GM12891 (cell line): ENCODE results near the gene TSPAN4.

Experiments used
- POLR2A ChIP-seq: IDR thresholded peaks from 2 replicates; pipeline ENCODE4 v1.6.1; 2011; ENCODE audit warnings: low read depth, low read length, control low read depth
- POU2F2 ChIP-seq: IDR thresholded peaks from 2 replicates; pipeline ENCODE4 v1.6.1; 2011; ENCODE audit warnings: low read depth, mild to moderate bottlenecking, control low read depth, low read length, moderate library complexity
- TAF1 ChIP-seq: IDR thresholded peaks from 2 replicates; pipeline ENCODE4 v1.6.1; 2011; ENCODE audit warnings: low read depth, low read length, control low read depth

DNA sequence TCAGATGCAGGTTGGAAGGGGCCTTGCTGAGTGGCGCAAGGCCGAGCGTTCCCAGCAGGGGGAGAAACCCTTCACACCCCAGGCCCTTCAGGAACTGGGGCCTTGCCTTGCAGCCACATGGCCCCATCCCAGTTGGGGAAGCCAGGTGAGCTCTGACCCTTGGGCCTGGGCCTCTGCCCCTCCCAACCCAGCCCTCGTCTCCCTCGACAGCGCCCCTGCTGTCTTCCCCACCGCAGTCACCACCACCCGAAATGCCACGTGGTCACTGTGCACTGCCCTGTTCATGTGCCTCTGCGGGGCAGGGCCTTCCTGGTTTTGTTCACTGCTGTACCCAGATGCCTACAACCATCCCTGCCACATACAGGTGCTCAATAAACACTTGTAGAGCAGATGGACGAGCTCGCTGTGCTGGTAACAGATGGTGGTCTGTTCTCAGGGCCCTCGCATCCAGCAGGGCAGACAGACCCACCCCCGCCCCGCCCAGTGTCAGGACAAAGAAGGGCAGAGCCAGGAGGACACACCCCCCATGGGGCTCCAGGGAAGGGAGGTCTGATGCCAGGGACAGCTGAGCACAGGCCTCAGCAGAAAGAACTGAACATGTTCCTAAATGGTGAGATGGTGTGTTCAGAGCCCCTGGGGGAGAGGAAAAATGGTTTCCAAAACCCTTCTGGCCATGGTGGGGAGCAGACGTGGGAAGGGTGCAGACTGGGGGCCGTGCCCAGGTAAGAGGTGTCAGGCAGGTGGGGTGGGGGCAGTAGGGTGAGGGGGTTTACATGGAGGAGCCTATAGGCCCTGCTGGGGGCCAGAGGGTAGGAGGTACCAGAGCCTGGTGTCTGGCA, 4.0 kb upstream of the TSPAN4 start:
- TF ChIP-seq POLR2A (peak; percentile 8; the same call in 1 of the 2 replicates), TAF1 (no peak), POU2F2 (no peak)
